ENCODE data around the gene PSMD8.
"Not testable (repeated sequence)": the region's sequence is repeated elsewhere in the genome, so short reads cannot be mapped to it uniquely, and the experiment has no call there.

DNA sequence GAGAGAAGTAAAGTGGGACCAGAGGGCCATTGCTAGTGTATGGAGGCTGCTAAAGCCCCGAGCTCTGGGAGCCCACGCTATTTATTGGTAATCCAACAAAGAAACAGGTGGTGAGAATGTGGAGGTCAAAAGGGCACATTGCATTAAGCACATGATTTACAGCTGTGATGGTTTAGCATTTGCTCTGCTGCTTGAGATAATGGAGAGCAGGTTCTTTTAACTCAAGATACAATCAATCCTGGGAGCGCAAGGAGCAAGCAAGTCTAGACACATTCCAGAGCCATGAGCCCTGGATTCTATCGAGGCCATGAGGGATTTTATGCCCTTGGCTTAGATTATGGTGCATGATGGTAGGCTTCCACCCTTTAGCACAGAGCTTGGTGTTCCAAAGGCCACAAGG, 35.4 kb upstream of the PSMD8 start:
- TF ChIP-seq EZH2 (IDR thresholded peaks at IDR 0.05; ENCODE audit: insufficient read depth, poor library complexity, severe bottlenecking); EZH2phosphoT487 (IDR thresholded peaks at IDR 0.05; ENCODE audit: insufficient read depth, low read depth): not testable (repeated sequence)
